Measurements from ENCODE around the gene POLR2E.

The POLR2E gene

GRCh38 chr19:1094978-1095701 lies at the start of gene POLR2E:
Gene POLR2E, minus strand, starts transcription at chr19:1095375. Its CDS starts 60 bp downstream, at chr19:1095315.
- TF ChIP-seq, protein P1, sequence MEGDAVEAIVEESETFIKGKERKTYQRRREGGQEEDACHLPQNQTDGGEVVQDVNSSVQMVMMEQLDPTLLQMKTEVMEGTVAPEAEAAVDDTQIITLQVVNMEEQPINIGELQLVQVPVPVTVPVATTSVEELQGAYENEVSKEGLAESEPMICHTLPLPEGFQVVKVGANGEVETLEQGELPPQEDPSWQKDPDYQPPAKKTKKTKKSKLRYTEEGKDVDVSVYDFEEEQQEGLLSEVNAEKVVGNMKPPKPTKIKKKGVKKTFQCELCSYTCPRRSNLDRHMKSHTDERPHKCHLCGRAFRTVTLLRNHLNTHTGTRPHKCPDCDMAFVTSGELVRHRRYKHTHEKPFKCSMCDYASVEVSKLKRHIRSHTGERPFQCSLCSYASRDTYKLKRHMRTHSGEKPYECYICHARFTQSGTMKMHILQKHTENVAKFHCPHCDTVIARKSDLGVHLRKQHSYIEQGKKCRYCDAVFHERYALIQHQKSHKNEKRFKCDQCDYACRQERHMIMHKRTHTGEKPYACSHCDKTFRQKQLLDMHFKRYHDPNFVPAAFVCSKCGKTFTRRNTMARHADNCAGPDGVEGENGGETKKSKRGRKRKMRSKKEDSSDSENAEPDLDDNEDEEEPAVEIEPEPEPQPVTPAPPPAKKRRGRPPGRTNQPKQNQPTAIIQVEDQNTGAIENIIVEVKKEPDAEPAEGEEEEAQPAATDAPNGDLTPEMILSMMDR (IDR thresholded peaks at IDR 0.05; ENCODE audit: low read depth, low read length), result no peak
- DNase-seq (ENCODE audit: low read depth in 2 of 2), result peak; percentile 99
- peak within 1 kb of the TSS; percentile 91 to 95 for H3K4me3 ChIP-seq (replicated peaks in 1 of 2; ENCODE audit: low read depth in 2 of 2, low read length in 2 of 2)

DNA sequence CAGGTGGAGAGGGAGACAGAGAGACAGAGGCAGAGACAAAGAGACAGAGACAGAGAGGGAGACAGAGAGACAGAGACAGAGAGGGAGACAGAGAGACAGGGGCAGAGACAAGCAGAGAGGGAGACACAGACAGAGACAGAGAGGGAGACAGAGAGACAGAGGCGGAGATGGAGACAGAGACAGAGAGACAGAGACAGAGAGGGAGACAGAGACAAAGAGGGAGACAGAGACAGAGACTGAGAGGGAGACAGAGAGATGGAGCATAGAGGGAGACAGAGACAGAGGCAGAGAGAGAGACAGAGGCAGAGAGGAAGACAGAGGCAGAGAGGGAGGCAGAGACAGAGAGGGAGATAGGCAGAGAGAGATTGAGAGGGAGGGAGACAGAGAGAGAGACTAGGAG lies 49.6 kb upstream of the POLR2E start:
- TF ChIP-seq, protein P1 (IDR thresholded peaks at IDR 0.05; ENCODE audit: low read depth, low read length), result no peak
- no peak overlapping the region for H3K4me3 ChIP-seq (replicated peaks in 1 of 2; ENCODE audit: low read depth in 2 of 2, low read length in 2 of 2)
- DNase-seq (ENCODE audit: low read depth in 2 of 2), result no peak

DNA sequence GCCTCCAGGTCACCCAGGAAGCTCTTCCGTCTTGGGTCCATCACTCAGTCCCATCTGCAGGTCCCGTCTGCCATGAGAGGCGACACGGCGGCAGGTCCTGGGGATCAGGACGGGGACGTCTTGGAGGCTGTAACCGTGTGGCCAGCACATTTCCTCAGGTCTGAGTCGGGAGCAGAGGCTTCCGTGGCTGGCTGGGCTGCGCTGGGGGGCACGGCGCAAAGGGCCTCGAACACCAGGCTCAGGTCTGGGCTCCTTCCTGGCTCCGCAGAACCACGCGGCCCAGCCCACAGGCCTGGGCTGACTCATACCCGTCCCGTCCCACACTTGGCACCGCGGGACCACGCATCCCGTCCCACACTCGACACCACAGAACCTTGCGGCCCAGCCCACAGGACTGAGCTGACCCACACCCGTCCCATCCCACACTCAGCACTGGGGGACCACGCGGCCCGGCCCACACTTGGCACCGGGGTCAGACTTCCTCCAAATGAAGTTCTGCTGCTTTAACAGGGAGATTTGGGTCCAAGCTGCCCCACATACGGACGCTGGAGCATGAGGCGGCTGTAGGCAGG lies 48.7 kb upstream of the POLR2E start:
- TF ChIP-seq, protein P1 (IDR thresholded peaks at IDR 0.05; ENCODE audit: low read depth, low read length), result no peak
- DNase-seq (ENCODE audit: low read depth in 2 of 2), result no peak
- no peak overlapping the region for H3K4me3 ChIP-seq (replicated peaks in 1 of 2; ENCODE audit: low read depth in 2 of 2, low read length in 2 of 2)

GRCh38 chr19:1141944-1142343 lies 46.8 kb upstream of the POLR2E start:
- no peak for DNase-seq (ENCODE audit: low read depth in 2 of 2)

DNA sequence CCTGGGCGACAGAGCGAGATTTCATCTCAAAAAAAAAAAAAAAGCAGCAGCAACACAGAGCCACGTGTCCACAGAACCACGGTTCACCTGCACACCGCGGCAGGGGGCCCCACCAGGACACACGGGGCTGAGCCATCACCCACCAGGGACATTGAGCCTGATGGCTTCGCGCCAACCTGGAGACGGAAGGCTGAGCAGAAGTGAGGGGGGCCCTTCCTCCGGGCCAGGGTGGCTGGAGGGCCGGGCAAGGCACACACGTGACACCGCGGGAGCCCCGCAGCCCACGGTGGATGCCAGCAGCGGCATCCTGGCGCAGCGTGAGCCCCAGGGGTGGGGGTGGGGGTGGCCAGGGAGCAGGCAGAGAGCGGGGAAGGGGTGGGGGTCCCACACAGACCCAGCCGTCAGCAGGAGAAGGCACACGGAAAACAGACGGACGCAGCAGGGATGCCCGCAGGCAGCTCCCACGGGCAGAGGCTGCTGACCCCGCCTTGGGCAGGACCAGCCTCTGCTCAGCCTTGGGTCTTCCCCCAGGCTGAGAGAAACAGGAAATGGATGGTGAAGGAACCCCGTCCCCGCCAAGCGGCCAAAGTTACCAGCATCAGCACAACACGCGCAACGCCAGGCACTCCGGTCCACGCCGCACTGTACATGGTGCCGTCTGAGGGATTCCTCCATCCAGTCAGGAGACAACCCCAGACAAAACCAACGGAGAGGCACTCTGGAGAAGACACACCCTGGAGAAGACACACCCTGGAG lies 45.3 kb upstream of the POLR2E start:
- no peak overlapping the region for H3K4me3 ChIP-seq (replicated peaks in 1 of 2; ENCODE audit: low read depth in 2 of 2, low read length in 2 of 2)
- DNase-seq (ENCODE audit: low read depth in 2 of 2), result no peak
- TF ChIP-seq, protein P1 (IDR thresholded peaks at IDR 0.05; ENCODE audit: low read depth, low read length), result no peak

More at GRCh38 chr19:1141944-1142343, 46.8 kb upstream of the POLR2E start:
- no peak overlapping the region for H3K4me3 ChIP-seq (replicated peaks in 1 of 2; ENCODE audit: low read depth in 2 of 2, low read length in 2 of 2)
- TF ChIP-seq, protein P1 (IDR thresholded peaks at IDR 0.05; ENCODE audit: low read depth, low read length), result no peak

GRCh38 chr19:1139126-1139525 lies 44.0 kb upstream of the POLR2E start:
- H3K4me3 ChIP-seq (replicated peaks in 1 of 2; ENCODE audit: low read depth in 2 of 2, low read length in 2 of 2), result no peak overlapping the region
- no peak for DNase-seq (ENCODE audit: low read depth in 2 of 2)
- TF ChIP-seq, protein P1 (IDR thresholded peaks at IDR 0.05; ENCODE audit: low read depth, low read length), result no peak

Data from cardiac fibroblast (primary cell).